ENCODE results near the gene ABLIM2. TPM values are rescaled to one million over a fixed set of nuclear protein-coding genes. Genes with fewer than 3 reads are reported as not detected.

The ABLIM2 gene
- total and polyA plus RNA-seq, 2 of the 13 experiments (the other 11 are each of a cell fraction or from before 2014, with no cell fraction given): 0.20 to 0.37 TPM

- TF ChIP-seq ZNF383 (CRISPR knock-in tag; IDR thresholded peaks at IDR 0.05; ENCODE audit: borderline replicate concordance) (no peak), ZMYM4 (CRISPR knock-in tag; IDR thresholded peaks at IDR 0.05) (no peak), TFE3 (CRISPR knock-in tag; IDR thresholded peaks at IDR 0.05) (no peak), U2AF2 (IDR thresholded peaks at IDR 0.05; ENCODE audit: low read depth, low read length) (no peak), ARID4A (CRISPR knock-in tag; IDR thresholded peaks at IDR 0.05; ENCODE audit: borderline replicate concordance) (no peak), ZNF451 (CRISPR knock-in tag; IDR thresholded peaks at IDR 0.05) (no peak), SNAPC5 (CRISPR knock-in tag; IDR thresholded peaks at IDR 0.05; ENCODE audit: borderline replicate concordance) (no peak), SOX13 (IDR thresholded peaks at IDR 0.05) (no peak), SOX13 (CRISPR knock-in tag; conservative IDR thresholded peaks at IDR 0.05 in 1 of 2, IDR thresholded peaks at IDR 0.05 in 1 of 2) (peak in 1 of 2 experiments; percentile 36; a peak in 1 of 4 replicates), HNRNPH1 (optimal IDR thresholded peaks at IDR 0.05; ENCODE audit: low read depth, low read length) (no peak), ZNF547 (CRISPR knock-in tag; IDR thresholded peaks at IDR 0.05) (no peak), AKAP8 (CRISPR knock-in tag; IDR thresholded peaks at IDR 0.05) (no peak), PLSCR1 (CRISPR knock-in tag; IDR thresholded peaks at IDR 0.05; ENCODE audit: borderline replicate concordance) (no peak), ZNF687 (CRISPR knock-in tag; IDR thresholded peaks at IDR 0.05) (peak; percentile 55), ZNF577 (CRISPR knock-in tag; IDR thresholded peaks at IDR 0.05; ENCODE audit: borderline replicate concordance, low read depth) (no peak), NR1H2 (CRISPR knock-in tag; IDR thresholded peaks at IDR 0.05; ENCODE audit: borderline replicate concordance, low read depth) (no peak), ASH2L (IDR thresholded peaks at IDR 0.05; ENCODE audit: insufficient read length, low read depth, low read length) (no peak), GFI1 (CRISPR knock-in tag; IDR thresholded peaks at IDR 0.05; ENCODE audit: borderline replicate concordance) (no peak), KLF9 (CRISPR knock-in tag; IDR thresholded peaks at IDR 0.05; ENCODE audit: low read depth) (no peak), ZNF496 (CRISPR knock-in tag; IDR thresholded peaks at IDR 0.05; ENCODE audit: insufficient replicate concordance) (no peak)
Measured at GRCh38 chr4:7967063-7967440, 191.6 kb downstream of the ABLIM2 start (continued).

Data from HepG2 (cell line).